ENCODE measurements around the gene DCAF5. TPM values are rescaled to one million over a fixed set of nuclear protein-coding genes. Genes with fewer than 3 reads are reported as not detected.
"Not testable (repeated sequence)": the region's sequence is repeated elsewhere in the genome, so short reads cannot be mapped to it uniquely, and the experiment has no call there.

Gene DCAF5
- total RNA-seq, 2 donors from 2014 or later = 25.3 to 67.4 TPM

DNA sequence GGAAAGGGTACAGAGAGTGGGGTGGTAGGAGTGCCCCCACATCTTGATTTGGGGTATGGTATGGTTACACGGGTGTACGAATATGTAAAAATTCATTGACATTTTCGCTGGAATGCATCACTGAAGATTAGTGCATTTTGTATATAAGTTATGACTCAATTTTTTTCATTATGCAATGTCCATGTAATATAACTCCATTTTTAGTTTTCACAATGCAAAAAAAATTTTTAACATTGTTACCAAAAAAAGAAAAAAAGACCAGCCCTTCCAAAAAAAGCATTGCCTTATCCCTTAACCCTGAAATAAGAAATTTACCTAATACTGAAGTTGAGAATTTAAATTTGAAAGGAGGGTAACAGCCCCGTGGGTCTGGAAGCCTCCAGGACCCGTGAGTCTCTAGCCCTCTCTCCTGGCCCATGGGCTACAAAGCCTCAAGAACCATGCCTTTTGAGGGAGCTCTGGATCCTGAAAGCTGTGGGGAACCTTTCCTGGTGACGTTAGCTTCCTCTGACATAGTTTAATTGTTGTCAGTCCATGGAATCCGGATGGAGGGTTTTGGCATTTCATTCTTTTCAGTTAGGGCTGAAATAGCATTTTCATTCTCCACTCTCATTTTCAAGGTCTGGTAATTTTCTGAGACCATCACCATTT lies 118.2 kb downstream of the DCAF5 start:
- no peak overlapping the region for H3K27ac ChIP-seq
- no peak overlapping the region for H3K4me3 ChIP-seq
- H3K9me3 ChIP-seq = no peaks in the 10 kb centered on the region
- TF ChIP-seq, protein P1, sequence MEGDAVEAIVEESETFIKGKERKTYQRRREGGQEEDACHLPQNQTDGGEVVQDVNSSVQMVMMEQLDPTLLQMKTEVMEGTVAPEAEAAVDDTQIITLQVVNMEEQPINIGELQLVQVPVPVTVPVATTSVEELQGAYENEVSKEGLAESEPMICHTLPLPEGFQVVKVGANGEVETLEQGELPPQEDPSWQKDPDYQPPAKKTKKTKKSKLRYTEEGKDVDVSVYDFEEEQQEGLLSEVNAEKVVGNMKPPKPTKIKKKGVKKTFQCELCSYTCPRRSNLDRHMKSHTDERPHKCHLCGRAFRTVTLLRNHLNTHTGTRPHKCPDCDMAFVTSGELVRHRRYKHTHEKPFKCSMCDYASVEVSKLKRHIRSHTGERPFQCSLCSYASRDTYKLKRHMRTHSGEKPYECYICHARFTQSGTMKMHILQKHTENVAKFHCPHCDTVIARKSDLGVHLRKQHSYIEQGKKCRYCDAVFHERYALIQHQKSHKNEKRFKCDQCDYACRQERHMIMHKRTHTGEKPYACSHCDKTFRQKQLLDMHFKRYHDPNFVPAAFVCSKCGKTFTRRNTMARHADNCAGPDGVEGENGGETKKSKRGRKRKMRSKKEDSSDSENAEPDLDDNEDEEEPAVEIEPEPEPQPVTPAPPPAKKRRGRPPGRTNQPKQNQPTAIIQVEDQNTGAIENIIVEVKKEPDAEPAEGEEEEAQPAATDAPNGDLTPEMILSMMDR (IDR thresholded peaks at IDR 0.05) = no peak
- TF ChIP-seq POLR2A (IDR thresholded peaks at IDR 0.05) = no peak
- WGBS = 69% methylated on average over 7 of the region's 7 CpGs
- DNase-seq (ENCODE audit: low spot score) = no peak
- intact Hi-C loops (cut with DNase I) = no loop called here
- no peaks in the 10 kb centered on the region for H3K4me1 ChIP-seq (replicated peaks)
- no peaks in the 10 kb centered on the region for H3K27me3 ChIP-seq (replicated peaks; ENCODE audit: insufficient read depth)
- no peaks in the 10 kb centered on the region for H3K36me3 ChIP-seq

GRCh38 chr14:69027242-69027913 lies 125.5 kb downstream of the DCAF5 start:
- H3K4me1 ChIP-seq (replicated peaks) = no peaks in the 10 kb centered on the region
- no peaks in the 10 kb centered on the region for H3K9me3 ChIP-seq
- H3K27ac ChIP-seq = no peak overlapping the region
- DNase-seq (ENCODE audit: low spot score) = no peak
- H3K4me3 ChIP-seq = no peak overlapping the region
- WGBS = 14% methylated on average over 1 of the region's 1 CpG
- intact Hi-C loops (cut with DNase I) = no loop called here
- TF ChIP-seq POLR2A (IDR thresholded peaks at IDR 0.05) (no peak), POLR2AphosphoS5 (IDR thresholded peaks at IDR 0.05) (no peak)
- TF ChIP-seq, protein P1 (IDR thresholded peaks at IDR 0.05) = no peak
- H3K36me3 ChIP-seq = no peaks in the 10 kb centered on the region
- no peaks in the 10 kb centered on the region for H3K27me3 ChIP-seq (replicated peaks; ENCODE audit: insufficient read depth)

DNA sequence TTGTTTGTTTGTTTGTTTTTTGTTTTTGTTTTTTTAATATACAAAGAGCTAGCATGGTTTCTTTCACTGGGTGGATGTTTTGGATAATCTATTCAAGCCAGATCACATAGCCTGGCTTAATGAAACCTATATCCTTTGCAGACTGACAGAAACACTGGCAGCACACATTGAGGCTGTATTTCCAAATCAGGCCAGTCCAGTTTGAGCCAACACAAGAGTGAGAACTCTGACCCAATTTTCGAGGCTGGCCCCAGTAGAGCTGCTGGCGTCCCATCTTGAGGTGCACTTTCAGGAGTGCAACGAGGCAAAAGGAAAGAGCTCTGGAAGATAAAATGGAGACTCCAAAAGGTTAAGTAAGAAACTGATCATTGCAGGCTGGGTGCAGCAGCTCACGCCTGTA lies 129.9 kb downstream of the DCAF5 start:
- H3K36me3 ChIP-seq = no peaks in the 10 kb centered on the region
- no peaks in the 10 kb centered on the region for H3K9me3 ChIP-seq
- 95% methylated on average over 4 of the region's 4 CpGs for WGBS
- TF ChIP-seq POLR2AphosphoS5 (IDR thresholded peaks at IDR 0.05) (no peak), POLR2A (IDR thresholded peaks at IDR 0.05) (no peak)
- TF ChIP-seq, protein P1 (IDR thresholded peaks at IDR 0.05) = no peak
- H3K27me3 ChIP-seq (replicated peaks; ENCODE audit: insufficient read depth) = no peaks in the 10 kb centered on the region
- H3K27ac ChIP-seq = no peak overlapping the region
- no peak for DNase-seq (ENCODE audit: low spot score)
- intact Hi-C loops (cut with DNase I) = no loop called here
- H3K4me1 ChIP-seq (replicated peaks) = no peaks in the 10 kb centered on the region
- H3K4me3 ChIP-seq = no peak overlapping the region

DNA sequence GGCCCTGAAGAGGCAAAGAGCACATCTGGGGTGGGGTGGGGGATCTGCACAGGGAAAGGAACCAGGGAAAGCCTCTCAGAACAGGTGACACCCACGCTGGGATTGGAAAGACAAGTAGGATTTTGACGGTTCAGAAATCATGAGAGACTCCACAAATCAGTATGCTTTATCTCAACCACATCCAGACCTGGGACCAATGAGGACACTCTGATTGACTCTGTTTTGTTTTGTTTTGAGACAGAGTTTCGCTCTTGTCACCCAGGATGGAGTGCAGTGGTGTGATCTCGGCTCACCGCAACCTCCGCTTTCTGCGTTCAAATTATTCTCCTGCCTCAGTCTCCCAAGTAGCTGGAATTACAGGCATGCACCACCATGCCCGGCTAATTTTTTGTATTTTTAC lies 130.8 kb downstream of the DCAF5 start:
- H3K4me3 ChIP-seq; intact Hi-C loops (cut with DNase I); H3K27ac ChIP-seq; H3K36me3 ChIP-seq; H3K4me1 ChIP-seq (replicated peaks); H3K9me3 ChIP-seq; H3K27me3 ChIP-seq (replicated peaks; ENCODE audit: insufficient read depth); DNase-seq (ENCODE audit: low spot score): not testable (repeated sequence)
- WGBS = 75% methylated on average over 8 of the region's 8 CpGs

DNA sequence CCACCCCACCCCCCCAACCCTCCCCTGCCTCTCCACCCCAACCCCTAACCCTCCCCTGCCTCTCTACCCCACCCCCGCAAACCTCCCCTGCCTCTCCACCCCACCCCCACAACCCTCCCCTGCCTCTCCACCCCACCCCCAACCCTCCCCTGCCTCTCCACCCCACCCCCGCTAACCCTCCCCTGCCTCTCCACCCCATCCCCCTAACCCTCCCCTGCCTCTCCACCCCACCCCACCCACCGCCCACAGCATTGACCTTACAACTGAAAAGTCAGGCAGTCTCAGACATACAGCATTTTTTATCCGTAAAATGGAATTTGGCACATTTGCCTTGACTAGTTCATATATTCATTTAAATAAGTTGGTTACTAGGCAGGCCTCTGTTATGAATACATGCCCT lies 135.2 kb downstream of the DCAF5 start:
- TF ChIP-seq, protein P1 (IDR thresholded peaks at IDR 0.05) = no peak
- no peak for TF ChIP-seq POLR2AphosphoS5 (IDR thresholded peaks at IDR 0.05)
- no peak for TF ChIP-seq POLR2A (IDR thresholded peaks at IDR 0.05)
- intact Hi-C loops (cut with DNase I) = no loop called here
- WGBS = 70% methylated on average over 2 of the region's 4 CpGs

More for the DNA sequence above, 135.2 kb downstream of the DCAF5 start:
- no peaks in the 10 kb centered on the region for H3K9me3 ChIP-seq
- no peak overlapping the region for H3K27ac ChIP-seq
- DNase-seq (ENCODE audit: low spot score) = no peak
- H3K4me1 ChIP-seq (replicated peaks) = no peaks in the 10 kb centered on the region
- H3K4me3 ChIP-seq = no peak overlapping the region
- H3K27me3 ChIP-seq (replicated peaks; ENCODE audit: insufficient read depth) = no peaks in the 10 kb centered on the region
- no peaks in the 10 kb centered on the region for H3K36me3 ChIP-seq
